Mesendoderm (in vitro differentiated cells): ENCODE results near the gene C2orf76.

Source experiments
- DNase-seq: peaks from one replicate; pipeline ENCODE4 v3.0.0; 2013
- H2AK5ac ChIP-seq: 2 replicates; pipeline ENCODE4 v1.6.1; 2013; ENCODE audit warnings: low read length, inconsistent platforms
- H2BK120ac ChIP-seq: 2 replicates; pipeline ENCODE4 v1.6.1; 2013; ENCODE audit warnings: low read depth, mild to moderate bottlenecking, low read length, moderate library complexity, mixed read lengths
- H2BK15ac ChIP-seq: replicated peaks from 2 replicates; pipeline ENCODE4 v1.6.1; 2013; ENCODE audit warnings: low read depth, mild to moderate bottlenecking, moderate library complexity
- H2BK5ac ChIP-seq: 2 replicates; pipeline ENCODE4 v1.6.1; 2013; ENCODE audit warnings: low read length, inconsistent platforms
- H3K18ac ChIP-seq: 2 replicates; pipeline ENCODE4 v1.6.1; 2013; ENCODE audit warnings: mild to moderate bottlenecking, low read length, mixed read lengths
- H3K23ac ChIP-seq: one replicate; pipeline ENCODE4 v1.6.1; 2013; ENCODE audit warnings: low read length
- H3K27ac ChIP-seq: 2 replicates; pipeline ENCODE4 v1.5.1; 2013; ENCODE audit warnings: low read depth, mild to moderate bottlenecking, inconsistent platforms, low read length, moderate library complexity
- H3K27me3 ChIP-seq: 2 replicates; pipeline ENCODE4 v1.6.1; 2013; ENCODE audit warnings: low read length, control low read depth, mild to moderate bottlenecking, inconsistent platforms; ENCODE audit not compliant: insufficient read depth, poor library complexity
- H3K36me3 ChIP-seq: 2 replicates; pipeline ENCODE4 v1.6.1; 2013; ENCODE audit warnings: low read length, inconsistent platforms; ENCODE audit not compliant: control insufficient read depth, insufficient read depth
- H3K4ac ChIP-seq: one replicate; pipeline ENCODE4 v1.6.1; 2013; ENCODE audit warnings: low read depth, mild to moderate bottlenecking, low read length, moderate library complexity
- H3K4me1 ChIP-seq: 2 replicates; pipeline ENCODE4 v1.6.1; 2013; ENCODE audit warnings: low read depth, low read length, inconsistent platforms; ENCODE audit not compliant: control insufficient read depth
- H3K4me2 ChIP-seq: 2 replicates; pipeline ENCODE4 v1.6.1; 2013; ENCODE audit warnings: low read length
- H3K4me3 ChIP-seq: 2 replicates; pipeline ENCODE4 v1.5.1; 2013; ENCODE audit warnings: mild to moderate bottlenecking, low read length
- H3K56ac ChIP-seq: one replicate; pipeline ENCODE4 v1.6.1; 2013; ENCODE audit warnings: low read length
- H3K79me1 ChIP-seq: 2 replicates; pipeline ENCODE4 v1.6.1; 2013; ENCODE audit warnings: low read length, inconsistent platforms
- H3K79me2 ChIP-seq: 2 replicates; pipeline ENCODE4 v1.6.1; 2013; ENCODE audit warnings: mild to moderate bottlenecking, low read length; ENCODE audit not compliant: control insufficient read depth, insufficient read depth
- H3K9ac ChIP-seq: 2 replicates; pipeline ENCODE4 v1.6.1; 2013; ENCODE audit warnings: low read length, inconsistent platforms
- H4K5ac ChIP-seq: one replicate; pipeline ENCODE4 v1.6.1; 2013; ENCODE audit warnings: low read length
- H4K8ac ChIP-seq: one replicate; pipeline ENCODE4 v1.6.1; 2013; ENCODE audit warnings: low read depth, mild to moderate bottlenecking, control low read depth, low read length, moderate library complexity
- WGBS: extraction: QIAGEN DNeasy Blood & Tissue Kit; methylation state at CpG from one replicate; pipeline ENCODE4 v1.1.7; 2013; ENCODE audit warnings: low lambda C conversion rate, missing lambda C conversion rate; ENCODE audit not compliant: insufficient coverage; ENCODE audit errors: extremely low coverage; 5-methylcytosine and 5-hydroxymethylcytosine counted together

Gene C2orf76

GRCh38 chr2:119397196-119397595 lies 30.6 kb upstream of the C2orf76 start:
- Histone ChIP-seq H3K36me3 (no peaks in the 10 kb centered on the region), H3K23ac (no peak overlapping the region), H3K9ac (no peak overlapping the region), H3K56ac (no peak overlapping the region), H3K4me2 (no peak overlapping the region), H3K4me3 (no peak overlapping the region), H2BK120ac (no peak overlapping the region), H3K4ac (no peak overlapping the region), H2BK15ac (no peak overlapping the region), H3K79me2 (no peaks in the 10 kb centered on the region), H4K8ac (no peak overlapping the region), H3K4me1 (no peaks in the 10 kb centered on the region), H3K27me3 (no peaks in the 10 kb centered on the region), H3K18ac (no peak overlapping the region), H3K27ac (no peak overlapping the region), H2AK5ac (no peak overlapping the region), H2BK5ac (no peak overlapping the region), H3K79me1 (no peaks in the 10 kb centered on the region), H4K5ac (no peak overlapping the region)
- WGBS, result no CpG with 5 or more reads among the region's 6 CpGs
- no peak for DNase-seq

DNA sequence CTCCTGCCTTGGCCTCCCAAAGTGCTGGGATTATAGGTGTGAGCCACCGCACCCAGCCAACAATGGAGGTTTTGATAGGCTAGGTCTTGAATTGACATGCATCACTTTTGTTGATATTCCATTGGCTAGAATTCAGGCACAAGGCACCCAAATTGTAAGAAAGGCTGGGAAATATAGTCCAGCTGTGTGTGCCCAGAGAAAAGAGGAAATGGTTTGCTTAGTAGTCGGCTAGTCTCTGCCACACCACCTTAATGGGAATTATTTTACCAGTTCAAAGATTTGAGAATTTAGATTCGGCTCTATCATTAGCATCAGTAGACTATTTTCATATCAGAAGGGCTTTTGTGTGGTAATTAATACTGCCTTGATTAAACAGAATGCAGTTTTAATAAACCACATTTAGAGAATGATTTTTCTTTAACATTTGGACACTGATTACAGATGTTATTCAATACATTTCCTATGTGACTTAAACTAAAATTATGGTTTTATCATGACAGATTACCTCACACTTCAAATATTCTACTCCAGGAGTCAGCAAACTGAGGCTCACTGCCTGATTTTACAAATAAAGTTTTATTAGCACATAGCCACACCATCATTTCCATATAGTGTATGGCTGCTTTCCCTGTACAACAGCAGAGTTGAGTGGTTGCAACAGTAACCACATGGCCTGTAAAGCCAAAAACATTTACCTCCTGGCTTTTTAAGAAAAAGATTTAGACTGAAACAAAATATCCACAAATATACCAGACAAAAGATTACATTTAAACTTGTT lies 27.5 kb upstream of the C2orf76 start:
- Histone ChIP-seq H3K4me3 (no peak overlapping the region), H4K8ac (no peak overlapping the region), H3K36me3 (no peaks in the 10 kb centered on the region), H4K5ac (no peak overlapping the region), H3K27ac (no peak overlapping the region), H3K27me3 (no peaks in the 10 kb centered on the region), H3K4ac (no peak overlapping the region), H2BK120ac (no peak overlapping the region), H3K9ac (no peak overlapping the region), H2BK5ac (no peak overlapping the region), H3K4me2 (no peak overlapping the region), H3K4me1 (no peaks in the 10 kb centered on the region), H3K56ac (no peak overlapping the region), H3K18ac (no peak overlapping the region), H2AK5ac (no peak overlapping the region), H3K79me1 (no peaks in the 10 kb centered on the region), H3K79me2 (no peaks in the 10 kb centered on the region), H2BK15ac (no peak overlapping the region), H3K23ac (no peak overlapping the region)
- no CpG with 5 or more reads among the region's 3 CpGs for WGBS
- no peak for DNase-seq

GRCh38 chr2:119389615-119390306 lies 23.1 kb upstream of the C2orf76 start:
- H3K4me3 ChIP-seq, result no peak overlapping the region
- WGBS, result no CpG with 5 or more reads among the region's 5 CpGs
- no peak for DNase-seq

DNA sequence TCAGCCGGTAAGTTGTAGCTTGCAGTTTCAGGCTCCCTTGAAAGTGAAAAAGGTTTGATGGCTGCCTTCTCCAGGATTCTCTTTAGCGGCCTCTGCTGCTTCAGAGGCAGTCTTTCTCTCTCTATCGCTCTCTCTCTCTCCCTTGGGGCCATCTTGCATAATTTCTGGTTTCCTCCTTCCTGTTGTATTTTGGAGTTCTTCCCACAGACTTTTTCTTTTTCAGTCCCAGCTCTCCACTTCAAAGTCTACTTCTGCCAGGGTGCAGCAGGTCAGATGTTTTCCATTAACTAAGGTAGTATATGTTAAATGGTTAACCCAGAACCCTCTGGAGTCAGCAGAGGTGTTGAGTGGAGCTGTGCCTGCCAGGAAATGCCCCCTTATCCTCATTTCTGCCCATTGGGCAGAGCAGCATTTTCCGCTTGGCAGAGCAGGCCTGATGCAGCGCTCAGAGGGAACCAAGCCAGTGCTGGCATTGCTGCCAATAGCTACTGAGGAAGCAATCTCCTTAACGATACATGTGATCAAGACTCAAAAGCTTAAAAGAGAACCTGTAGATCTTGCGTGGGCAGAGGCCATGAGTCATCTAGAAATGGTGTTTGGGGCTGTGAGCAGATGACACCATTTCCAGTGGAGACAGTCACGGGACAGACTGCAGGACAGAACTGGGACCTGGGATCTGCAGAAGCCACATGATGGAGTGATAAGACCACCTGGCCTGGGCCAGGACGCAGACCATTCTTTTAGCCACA lies 20.9 kb upstream of the C2orf76 start:
- Histone ChIP-seq H3K79me2 (no peaks in the 10 kb centered on the region), H3K23ac (no peak overlapping the region), H3K4ac (no peak overlapping the region), H2AK5ac (no peak overlapping the region), H4K8ac (no peak overlapping the region), H3K27ac (no peak overlapping the region), H3K4me2 (no peak overlapping the region), H3K4me3 (no peak overlapping the region), H3K9ac (no peak overlapping the region), H3K27me3 (no peaks in the 10 kb centered on the region), H4K5ac (peak overlapping the region; percentile 12), H3K18ac (no peak overlapping the region), H2BK120ac (no peak overlapping the region), H3K56ac (no peak overlapping the region), H2BK5ac (no peak overlapping the region), H3K4me1 (no peaks in the 10 kb centered on the region), H3K79me1 (no peaks in the 10 kb centered on the region), H3K36me3 (no peaks in the 10 kb centered on the region), H2BK15ac (no peak overlapping the region)
- no CpG with 5 or more reads among the region's 9 CpGs for WGBS
- peak; percentile 39 for DNase-seq

More at GRCh38 chr2:119389615-119390306, 23.1 kb upstream of the C2orf76 start:
- Histone ChIP-seq H3K79me1 (no peaks in the 10 kb centered on the region), H3K23ac (no peak overlapping the region), H3K4ac (no peak overlapping the region), H3K56ac (no peak overlapping the region), H3K9ac (no peak overlapping the region), H3K4me1 (no peaks in the 10 kb centered on the region), H3K36me3 (no peaks in the 10 kb centered on the region), H3K27me3 (no peaks in the 10 kb centered on the region), H3K18ac (no peak overlapping the region), H4K5ac (no peak overlapping the region), H2AK5ac (no peak overlapping the region), H4K8ac (no peak overlapping the region), H2BK15ac (no peak overlapping the region), H3K27ac (no peak overlapping the region), H2BK120ac (no peak overlapping the region), H3K4me2 (no peak overlapping the region), H3K79me2 (no peaks in the 10 kb centered on the region), H2BK5ac (no peak overlapping the region)

- Histone ChIP-seq H2BK5ac (no peak overlapping the region), H3K4me3 (no peak overlapping the region), H3K18ac (no peak overlapping the region), H3K23ac (no peak overlapping the region), H4K8ac (no peak overlapping the region), H3K79me1 (no peaks in the 10 kb centered on the region), H3K4ac (no peak overlapping the region), H3K36me3 (no peaks in the 10 kb centered on the region), H4K5ac (no peak overlapping the region), H2AK5ac (no peak overlapping the region), H2BK15ac (no peak overlapping the region), H3K4me1 (no peaks in the 10 kb centered on the region), H3K27ac (no peak overlapping the region), H3K27me3 (no peaks in the 10 kb centered on the region), H3K9ac (no peak overlapping the region), H3K79me2 (no peaks in the 10 kb centered on the region), H3K4me2 (no peak overlapping the region), H3K56ac (no peak overlapping the region), H2BK120ac (no peak overlapping the region)
- WGBS, result no CpG with 5 or more reads among the region's 3 CpGs
- DNase-seq, result no peak
Measured at GRCh38 chr2:119385466-119385865, 18.8 kb upstream of the C2orf76 start.
